GM12878 (cell line): ENCODE data around the gene KMT2E. TPM values are rescaled to one million over a fixed set of nuclear protein-coding genes. Genes with fewer than 3 reads are reported as not detected.

Source experiments
- ATAC-seq: fragments of 200-7000 bp; cut with Tn5 transposase; 3 replicates; pipeline ENCODE4 v1.9.1; 2020; ENCODE audit warnings: mild to moderate bottlenecking, moderate library complexity
- BruUV-seq: library from RNA; stranded (reverse); fragments of 400-500 nt; replicated peaks from 2 replicates; lab custom pipeline; 2021; lab: Mats Ljungman, UMichigan
- CTCF ChIA-PET: fragments of 300-600 bp; sonication (Branson Sonifier 250); formaldehyde crosslinking; extraction: SDS; loops from one replicate; lab custom pipeline; 2021; ENCODE audit warnings: inconsistent platforms; lab: Yijun Ruan, JAX
- POLR2A ChIA-PET: fragments of 350-600 bp; formaldehyde crosslinking; extraction: SDS; loops from one replicate; lab custom pipeline; 2021; ENCODE audit warnings: inconsistent platforms; lab: Charles Lee
- RAD21 ChIA-PET: fragments of 300-600 bp; sonication (Branson Sonifier 250); formaldehyde crosslinking; loops from one replicate; lab custom pipeline; 2023; ENCODE audit warnings: antibody characterized with exemption; ENCODE audit not compliant: unreplicated experiment; lab: Charles Lee
- SMC1A ChIA-PET: fragments of 300-600 bp; sonication (Branson Sonifier 250); formaldehyde crosslinking; loops from one replicate; lab custom pipeline; 2023; ENCODE audit not compliant: unreplicated experiment, uncharacterized antibody; lab: Charles Lee
- DNase-seq: peaks from one replicate; pipeline ENCODE4 v3.0.0-alpha.2; 2011; ENCODE audit warnings: low read depth, low spot score
- FAIRE-seq: peaks from 3 replicates; lab custom pipeline; 2011; peaks lifted over from hg19 to GRCh38; lab: Jason Lieb, UNC
- H2AFZ ChIP-seq: 2 replicates; pipeline ENCODE4 v1.6.0; 2011; ENCODE audit warnings: low read depth, low read length, control low read depth; ENCODE audit not compliant: control insufficient read depth
- H3K27ac ChIP-seq: 2 replicates; pipeline ENCODE4 v1.5.1; 2011; ENCODE audit warnings: control low read depth; ENCODE audit not compliant: control insufficient read depth, insufficient read depth
- H3K27me3 ChIP-seq, 2 experiments: replicated peaks in 1 of 2; 2 replicates each; pipeline versions ENCODE4 v1.6.0 to v1.6.1; 2011; ENCODE audit warnings: low read length in 1 of 2; ENCODE audit not compliant: control insufficient read depth in 2 of 2, insufficient read depth in 2 of 2
- H3K36me3 ChIP-seq, 2 experiments: 2 replicates each; pipeline ENCODE4 v1.5.1; 2011; ENCODE audit warnings: low read length in 1 of 2; ENCODE audit not compliant: control insufficient read depth in 2 of 2, insufficient read depth in 2 of 2
- H3K4me1 ChIP-seq: 2 replicates; pipeline ENCODE4 v1.6.1; 2011; ENCODE audit warnings: mild to moderate bottlenecking, low read length, moderate library complexity, mixed read lengths; ENCODE audit not compliant: control insufficient read depth, insufficient read depth
- H3K4me2 ChIP-seq: 2 replicates; pipeline ENCODE4 v1.6.0; 2011; ENCODE audit warnings: control low read depth; ENCODE audit not compliant: control insufficient read depth, insufficient read depth
- H3K4me3 ChIP-seq: fragments of 200-600 bp; sonication (generic); 2 replicates; pipeline ENCODE4 v1.5.1; 2016
- H3K79me2 ChIP-seq: 2 replicates; pipeline ENCODE4 v1.6.0; 2011; ENCODE audit warnings: low read length; ENCODE audit not compliant: control insufficient read depth, insufficient read depth
- H3K9ac ChIP-seq: 2 replicates; pipeline ENCODE4 v1.8.0; 2011; ENCODE audit warnings: low read length, control low read depth, mixed read lengths; ENCODE audit not compliant: control insufficient read depth, insufficient read depth
- H3K9me3 ChIP-seq: replicated peaks from 3 replicates; pipeline ENCODE4 v1.5.1; 2011; ENCODE audit warnings: mild to moderate bottlenecking, low read length; ENCODE audit not compliant: control insufficient read depth, insufficient read depth
- H4K20me1 ChIP-seq: 2 replicates; pipeline ENCODE4 v1.6.0; 2011; ENCODE audit not compliant: control insufficient read depth, insufficient read depth
- ASH2L ChIP-seq: fragments of 300-600, 200-600 bp; sonication (generic); IDR thresholded peaks from 2 replicates; pipeline ENCODE4 v1.6.1; 2017; ENCODE audit warnings: low read depth, mild to moderate bottlenecking, borderline replicate concordance
- BACH1 ChIP-seq: fragments of 450-650 bp; IDR thresholded peaks from 2 replicates; pipeline ENCODE4 v1.6.1; 2017; ENCODE audit warnings: mild to moderate bottlenecking, borderline replicate concordance
- CBX3 ChIP-seq: fragments of 200-600 bp; sonication (generic); IDR thresholded peaks from 2 replicates; pipeline ENCODE4 v1.6.1; 2016; ENCODE audit warnings: low read depth, borderline replicate concordance
- EP300 ChIP-seq, 2 experiments: fragments of 150-350 bp in 1 of 2; IDR thresholded peaks; 2 replicates each; pipeline ENCODE4 v1.6.1; 2011 to 2012; ENCODE audit warnings: low read depth in 2 of 2, low read length in 2 of 2, borderline replicate concordance in 1 of 2, improper control_type of control experiment in 1 of 2, inconsistent platforms in 1 of 2; ENCODE audit not compliant: control insufficient read depth in 1 of 2
- IRF3 ChIP-seq: fragments of 450-650 bp; IDR thresholded peaks from 2 replicates; pipeline ENCODE4 v1.6.1; 2014; ENCODE audit warnings: mild to moderate bottlenecking
- MTA2 ChIP-seq: fragments of 450-650 bp; IDR thresholded peaks from 2 replicates; pipeline ENCODE4 v1.6.1; 2016; ENCODE audit warnings: low read depth, mild to moderate bottlenecking, moderate library complexity
- PAX5 ChIP-seq: IDR thresholded peaks from 2 replicates; pipeline ENCODE4 v1.6.1; 2011; ENCODE audit warnings: low read depth, low read length, borderline replicate concordance
- POLR2A ChIP-seq: IDR thresholded peaks from 2 replicates; pipeline ENCODE4 v1.6.1; 2011; ENCODE audit warnings: low read depth, mild to moderate bottlenecking, low read length
- POU2F2 ChIP-seq: IDR thresholded peaks from 3 replicates; pipeline ENCODE4 v1.6.1; 2011; ENCODE audit warnings: low read depth, mild to moderate bottlenecking, low read length, borderline replicate concordance
- RB1 ChIP-seq: fragments of 450-650 bp; formaldehyde crosslinking; IDR thresholded peaks from 2 replicates; pipeline ENCODE4 v1.6.1; 2017; ENCODE audit warnings: mild to moderate bottlenecking, borderline replicate concordance
- RBBP5 ChIP-seq: fragments of 200-600 bp; sonication (generic); conservative IDR thresholded peaks from 2 replicates; pipeline ENCODE4 v1.6.1; 2016
- SKIL ChIP-seq: fragments of 450-650 bp; IDR thresholded peaks from 2 replicates; pipeline ENCODE4 v1.6.1; 2017; ENCODE audit warnings: mild to moderate bottlenecking, low read depth, inconsistent platforms; ENCODE audit not compliant: poor library complexity, severe bottlenecking
- YBX1 ChIP-seq: fragments of 450-650 bp; IDR thresholded peaks from 2 replicates; pipeline ENCODE4 v1.6.1; 2016; ENCODE audit warnings: antibody characterized with exemption
- WGBS: methylation state at CpG from one replicate; pipeline ENCODE4 v1.1.6; 2016; ENCODE audit warnings: low lambda C conversion rate; ENCODE audit not compliant: insufficient replicate concordance, insufficient coverage; ENCODE audit errors: missing lambda C conversion rate; 5-methylcytosine and 5-hydroxymethylcytosine counted together
- in situ Hi-C: fragments of 300-500 bp; cut with MboI; formaldehyde crosslinking; loops from 9 replicates; pipeline ENCODE4 v1.14.3; 2018; ENCODE audit warnings: mixed read lengths
- intact Hi-C: fragments of 100-400 bp; cut with micrococcal nuclease; formaldehyde crosslinking; loops from one replicate; pipeline ENCODE4 v1.14.2; 2022; ENCODE audit not compliant: unreplicated experiment
- polyA plus RNA-seq, 11 experiments: library from polyadenylated mRNA; depleted of rRNA in 4 of 11; unstranded in 6 of 11; stranded (reverse) in 5 of 11; fragments of >200 nt; fragmentation: Nextera tagmentation in 4 of 11; fragmentation: Illumina TruSeq in 1 of 11; extraction: Ambion mirVana in 4 of 11; extraction: Trizol in 1 of 11; gene quantifications; 1 replicate in 1 of 11; 2 replicates in 10 of 11; pipeline versions ENCODE4 v1.2.1 to v1.2.3, GENCODE V29; 2011 to 2016; ENCODE audit warnings: inconsistent platforms in 2 of 11, missing spikeins in 2 of 11, low read depth in 1 of 11
- total RNA-seq, 4 experiments: library from RNA; depleted of rRNA in 3 of 4; stranded (reverse); fragments of >200 nt in 3 of 4; fragmentation: Illumina TruSeq in 1 of 4; extraction: Trizol in 1 of 4; gene quantifications; 2 replicates each; pipeline versions ENCODE4 v1.2.1 to v1.2.3, GENCODE V29; 2013 to 2021
- TF ChIP-seq, protein P1 (sequence below): fragments of 450-650 bp; IDR thresholded peaks from 2 replicates; pipeline ENCODE4 v1.6.1; 2018; ENCODE audit warnings: mild to moderate bottlenecking, low read depth, moderate library complexity; ENCODE audit not compliant: partially characterized antibody
- TF ChIP-seq, protein P2 (sequence below): fragments of 150-350 bp; IDR thresholded peaks from 2 replicates; pipeline ENCODE4 v1.6.1; 2016; ENCODE audit warnings: low read depth, low read length

The KMT2E gene
- total and polyA plus RNA-seq, 10 of the 15 experiments (the other 5 are each of a cell fraction or from before 2014, with no cell fraction given), result 13.2 to 68.1 (median 34.1) TPM

GRCh38 chr7:105106473-105106872 lies 92.5 kb downstream of the KMT2E start:
- peaks cover 10 to 43% of the 10 kb centered on the region in 2 experiments for H3K36me3 ChIP-seq
- TF ChIP-seq, protein P1, sequence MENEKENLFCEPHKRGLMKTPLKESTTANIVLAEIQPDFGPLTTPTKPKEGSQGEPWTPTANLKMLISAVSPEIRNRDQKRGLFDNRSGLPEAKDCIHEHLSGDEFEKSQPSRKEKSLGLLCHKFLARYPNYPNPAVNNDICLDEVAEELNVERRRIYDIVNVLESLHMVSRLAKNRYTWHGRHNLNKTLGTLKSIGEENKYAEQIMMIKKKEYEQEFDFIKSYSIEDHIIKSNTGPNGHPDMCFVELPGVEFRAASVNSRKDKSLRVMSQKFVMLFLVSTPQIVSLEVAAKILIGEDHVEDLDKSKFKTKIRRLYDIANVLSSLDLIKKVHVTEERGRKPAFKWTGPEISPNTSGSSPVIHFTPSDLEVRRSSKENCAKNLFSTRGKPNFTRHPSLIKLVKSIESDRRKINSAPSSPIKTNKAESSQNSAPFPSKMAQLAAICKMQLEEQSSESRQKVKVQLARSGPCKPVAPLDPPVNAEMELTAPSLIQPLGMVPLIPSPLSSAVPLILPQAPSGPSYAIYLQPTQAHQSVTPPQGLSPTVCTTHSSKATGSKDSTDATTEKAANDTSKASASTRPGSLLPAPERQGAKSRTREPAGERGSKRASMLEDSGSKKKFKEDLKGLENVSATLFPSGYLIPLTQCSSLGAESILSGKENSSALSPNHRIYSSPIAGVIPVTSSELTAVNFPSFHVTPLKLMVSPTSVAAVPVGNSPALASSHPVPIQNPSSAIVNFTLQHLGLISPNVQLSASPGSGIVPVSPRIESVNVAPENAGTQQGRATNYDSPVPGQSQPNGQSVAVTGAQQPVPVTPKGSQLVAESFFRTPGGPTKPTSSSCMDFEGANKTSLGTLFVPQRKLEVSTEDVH, result no peak
- TF ChIP-seq IRF3, result no peak
- TF ChIP-seq PAX5, result no peak
- no peak for TF ChIP-seq YBX1
- TF ChIP-seq EP300 (IDR thresholded peaks at IDR 0.05; ENCODE audit: borderline replicate concordance in 1 of 2, control insufficient read depth in 1 of 2, low read depth in 2 of 2, low read length in 2 of 2), result no peak
- TF ChIP-seq RBBP5, result no peak
- no peak for TF ChIP-seq MTA2
- TF ChIP-seq BACH1, result no peak
- TF ChIP-seq ASH2L, result no peak
- no peak for TF ChIP-seq POU2F2
- TF ChIP-seq, protein P2, sequence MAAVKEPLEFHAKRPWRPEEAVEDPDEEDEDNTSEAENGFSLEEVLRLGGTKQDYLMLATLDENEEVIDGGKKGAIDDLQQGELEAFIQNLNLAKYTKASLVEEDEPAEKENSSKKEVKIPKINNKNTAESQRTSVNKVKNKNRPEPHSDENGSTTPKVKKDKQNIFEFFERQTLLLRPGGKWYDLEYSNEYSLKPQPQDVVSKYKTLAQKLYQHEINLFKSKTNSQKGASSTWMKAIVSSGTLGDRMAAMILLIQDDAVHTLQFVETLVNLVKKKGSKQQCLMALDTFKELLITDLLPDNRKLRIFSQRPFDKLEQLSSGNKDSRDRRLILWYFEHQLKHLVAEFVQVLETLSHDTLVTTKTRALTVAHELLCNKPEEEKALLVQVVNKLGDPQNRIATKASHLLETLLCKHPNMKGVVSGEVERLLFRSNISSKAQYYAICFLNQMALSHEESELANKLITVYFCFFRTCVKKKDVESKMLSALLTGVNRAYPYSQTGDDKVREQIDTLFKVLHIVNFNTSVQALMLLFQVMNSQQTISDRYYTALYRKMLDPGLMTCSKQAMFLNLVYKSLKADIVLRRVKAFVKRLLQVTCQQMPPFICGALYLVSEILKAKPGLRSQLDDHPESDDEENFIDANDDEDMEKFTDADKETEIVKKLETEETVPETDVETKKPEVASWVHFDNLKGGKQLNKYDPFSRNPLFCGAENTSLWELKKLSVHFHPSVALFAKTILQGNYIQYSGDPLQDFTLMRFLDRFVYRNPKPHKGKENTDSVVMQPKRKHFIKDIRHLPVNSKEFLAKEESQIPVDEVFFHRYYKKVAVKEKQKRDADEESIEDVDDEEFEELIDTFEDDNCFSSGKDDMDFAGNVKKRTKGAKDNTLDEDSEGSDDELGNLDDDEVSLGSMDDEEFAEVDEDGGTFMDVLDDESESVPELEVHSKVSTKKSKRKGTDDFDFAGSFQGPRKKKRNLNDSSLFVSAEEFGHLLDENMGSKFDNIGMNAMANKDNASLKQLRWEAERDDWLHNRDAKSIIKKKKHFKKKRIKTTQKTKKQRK, result no peak
- no peak for TF ChIP-seq RB1
- TF ChIP-seq CBX3, result no peak
- TF ChIP-seq SKIL, result no peak
- TF ChIP-seq POLR2A, result no peak
- DNase-seq, result no peak
- H3K4me3 ChIP-seq, result no peak overlapping the region
- H3K79me2 ChIP-seq, result no peaks in the 10 kb centered on the region; the same call in 1 of the 2 replicates
- no peak overlapping the region for H3K27ac ChIP-seq
- FAIRE-seq, result no peak
- ChIA-PET RAD21 (no interaction called here), CTCF (no interaction called here), POLR2A (no interaction called here), SMC1A (no interaction called here)
- no peak overlapping the region for H3K9ac ChIP-seq
- H3K9me3 ChIP-seq, result no peaks in the 10 kb centered on the region
- in situ Hi-C loops, result no loop called here
- WGBS, result over 99% methylated on average over 6 of the region's 6 CpGs
- BruUV-seq, result no TSS peak
- peaks cover 6% of the 10 kb centered on the region; the same call in 1 of the 2 replicates for H3K4me1 ChIP-seq
- no peak for ATAC-seq
- H2AFZ ChIP-seq, result no peak overlapping the region
- intact Hi-C loops, result no loop called here
- no peaks in the 10 kb centered on the region for H4K20me1 ChIP-seq
- no peak overlapping the region for H3K4me2 ChIP-seq
- no peaks in the 10 kb centered on the region for H3K27me3 ChIP-seq
